Gastrocnemius medialis (tissue), 4 donors: ENCODE measurements around the gene ARHGAP24.

ENCODE experiments used
- POLR2A ChIP-seq, 2 donors: fragments of 450-650 bp; IDR thresholded peaks; one replicate each; pipeline ENCODE4 v1.6.1; 2017; ENCODE audit warnings: antibody characterized with exemption in 2 of 2, mild to moderate bottlenecking in 2 of 2, moderate library complexity in 2 of 2
- TF ChIP-seq, protein P1 (sequence below), 5 experiments: fragments of 450-650 bp in 3 of 5; fragments of 200-600 bp in 2 of 5; sonication (generic) in 2 of 5; IDR thresholded peaks in 4 of 5; conservative IDR thresholded peaks in 1 of 5; 1 replicate in 4 of 5; 2 replicates in 1 of 5; pipeline ENCODE4 v1.5.1; 2016 to 2019; ENCODE audit warnings: antibody characterized with exemption in 5 of 5, mild to moderate bottlenecking in 3 of 5, moderate library complexity in 3 of 5

DNA sequence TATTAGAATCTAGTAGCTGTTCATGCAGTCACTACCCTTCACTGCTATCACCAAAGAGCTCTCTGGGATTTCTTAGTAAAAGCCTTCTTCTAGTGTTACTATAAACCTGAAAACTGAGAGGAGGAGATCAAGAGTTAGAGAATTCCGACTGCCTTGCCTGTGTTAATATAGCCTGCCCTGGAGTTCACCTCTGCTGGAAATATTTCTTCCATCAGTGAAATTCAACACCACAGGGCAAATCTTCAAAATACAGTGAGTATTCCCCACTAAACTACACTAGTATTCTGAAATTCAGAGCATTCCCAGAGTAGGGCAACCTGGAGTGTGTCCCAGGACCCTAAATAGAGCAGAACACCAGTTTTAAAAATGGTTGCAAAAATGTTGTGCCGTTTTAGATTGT is 301.1 kb downstream of the ARHGAP24 start:
- TF ChIP-seq, protein P1, sequence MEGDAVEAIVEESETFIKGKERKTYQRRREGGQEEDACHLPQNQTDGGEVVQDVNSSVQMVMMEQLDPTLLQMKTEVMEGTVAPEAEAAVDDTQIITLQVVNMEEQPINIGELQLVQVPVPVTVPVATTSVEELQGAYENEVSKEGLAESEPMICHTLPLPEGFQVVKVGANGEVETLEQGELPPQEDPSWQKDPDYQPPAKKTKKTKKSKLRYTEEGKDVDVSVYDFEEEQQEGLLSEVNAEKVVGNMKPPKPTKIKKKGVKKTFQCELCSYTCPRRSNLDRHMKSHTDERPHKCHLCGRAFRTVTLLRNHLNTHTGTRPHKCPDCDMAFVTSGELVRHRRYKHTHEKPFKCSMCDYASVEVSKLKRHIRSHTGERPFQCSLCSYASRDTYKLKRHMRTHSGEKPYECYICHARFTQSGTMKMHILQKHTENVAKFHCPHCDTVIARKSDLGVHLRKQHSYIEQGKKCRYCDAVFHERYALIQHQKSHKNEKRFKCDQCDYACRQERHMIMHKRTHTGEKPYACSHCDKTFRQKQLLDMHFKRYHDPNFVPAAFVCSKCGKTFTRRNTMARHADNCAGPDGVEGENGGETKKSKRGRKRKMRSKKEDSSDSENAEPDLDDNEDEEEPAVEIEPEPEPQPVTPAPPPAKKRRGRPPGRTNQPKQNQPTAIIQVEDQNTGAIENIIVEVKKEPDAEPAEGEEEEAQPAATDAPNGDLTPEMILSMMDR (IDR thresholded peaks at IDR 0.05 in 4 of 5, conservative IDR thresholded peaks at IDR 0.05 in 1 of 5), result no peak
- TF ChIP-seq POLR2A (IDR thresholded peaks at IDR 0.05), result no peak
